DMS53 treated with DMSO at 0.1 percent for 48 hours (cell line): Measurements from ENCODE around the gene REPIN1.
"Not testable (repeated sequence)": the region's sequence is repeated elsewhere in the genome, so short reads cannot be mapped to it uniquely, and the experiment has no call there.

Experiments
- DNase-seq: peaks from one replicate; lab custom pipeline; 2025; ENCODE audit not compliant: unreplicated experiment; lab: John Stamatoyannopoulos, UW

Gene REPIN1

GRCh38 chr7:150374472-150374871, 5.8 kb downstream of the REPIN1 start:
- no peak for DNase-seq

DNA sequence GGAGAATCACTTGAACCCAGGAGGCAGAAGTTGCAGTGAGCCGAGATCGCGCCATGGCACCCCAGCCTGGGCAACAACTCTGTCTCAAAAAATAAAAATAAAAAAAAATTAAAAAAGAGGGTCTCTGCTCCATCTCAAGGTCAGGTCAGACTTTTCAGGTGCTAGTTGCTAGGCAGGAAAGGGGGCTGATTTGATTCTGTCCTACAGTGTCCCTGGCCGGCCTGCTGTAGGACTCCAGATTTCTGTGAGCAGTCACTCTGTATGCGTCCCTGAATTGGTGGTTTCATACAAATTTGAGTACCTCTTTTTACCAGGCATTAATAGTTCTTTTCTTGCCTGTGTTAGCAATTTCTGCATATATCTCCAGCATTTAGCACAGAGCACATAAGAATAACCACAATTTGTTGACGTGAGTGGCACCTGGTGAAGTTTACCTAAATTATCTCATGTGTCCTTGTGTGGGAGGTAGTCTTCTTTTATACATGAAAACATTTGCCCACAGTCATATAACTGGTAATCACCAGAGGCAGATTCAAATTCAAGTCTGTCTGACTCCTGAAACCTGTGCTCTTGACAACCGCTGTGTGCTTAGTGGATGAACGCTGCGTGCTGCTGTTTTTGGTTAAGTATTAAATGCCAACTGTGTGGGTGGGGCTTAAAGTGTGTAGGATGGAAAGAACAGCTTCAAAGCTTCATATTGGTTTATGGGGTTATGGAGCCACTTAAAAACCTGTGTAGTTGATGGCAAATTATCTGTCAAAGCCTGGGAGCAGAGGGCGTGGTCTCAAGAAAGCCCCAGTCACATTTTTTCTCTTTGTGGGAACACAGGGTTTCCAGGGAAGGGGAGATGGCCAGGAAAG, 7.3 kb downstream of the REPIN1 start:
- DNase-seq, result peak; percentile 17

- DNase-seq, result no peak
Observed at GRCh38 chr7:150376560-150376959, 7.9 kb downstream of the REPIN1 start.

GRCh38 chr7:150377196-150377595, 8.6 kb downstream of the REPIN1 start:
- DNase-seq, result peak; percentile 50

DNA sequence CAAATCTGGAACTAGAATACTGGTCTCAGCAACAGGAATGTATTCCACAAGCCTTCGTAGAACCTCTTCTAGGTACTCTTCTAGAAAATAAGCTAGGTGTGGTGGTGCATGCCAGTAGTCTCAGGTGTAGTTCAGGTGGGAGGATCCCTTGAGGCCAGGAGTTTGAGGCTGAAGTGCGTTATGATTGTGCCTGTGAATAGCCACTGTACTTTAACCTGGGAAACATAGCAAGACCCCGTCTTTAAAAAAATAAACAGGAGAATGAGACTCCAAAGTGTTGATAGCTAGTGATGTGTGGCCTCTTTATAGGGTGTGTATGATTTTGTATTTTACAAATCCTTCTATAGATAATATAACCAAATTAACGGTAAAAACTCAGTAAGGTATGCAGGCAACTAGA, 9.0 kb downstream of the REPIN1 start:
- DNase-seq, result peak; percentile 56

GRCh38 chr7:150378115-150378852, 9.7 kb downstream of the REPIN1 start:
- peak; percentile 90 for DNase-seq

DNA sequence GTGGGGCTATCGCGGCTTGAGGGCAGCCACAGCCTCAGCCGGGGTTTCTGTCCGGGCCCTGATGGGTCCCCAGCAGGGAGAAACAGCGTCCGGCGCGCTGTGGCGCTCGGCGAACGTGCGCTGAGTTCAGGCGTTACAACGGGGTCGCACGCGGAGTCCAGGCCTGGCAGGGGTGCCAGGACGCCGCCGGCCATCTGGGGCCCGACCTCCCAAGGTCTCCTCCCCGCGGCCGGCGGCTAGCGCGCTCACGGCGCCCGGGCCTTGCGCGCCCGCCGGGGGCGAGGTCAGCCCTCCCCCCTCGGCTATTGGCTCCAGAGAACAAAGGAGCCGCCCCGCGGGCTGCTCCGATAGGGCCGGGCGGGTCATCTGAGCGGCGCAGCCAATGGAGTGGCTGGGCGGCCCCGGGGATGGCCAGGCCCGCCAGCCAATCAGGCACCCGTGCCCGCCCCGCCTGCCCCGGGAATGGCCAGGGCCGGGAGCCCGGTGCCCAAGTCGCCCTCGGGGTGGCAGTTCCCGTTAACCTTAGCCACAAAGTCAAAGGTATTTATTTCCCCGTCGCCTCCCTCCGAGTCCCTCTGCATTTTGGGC, 10.3 kb downstream of the REPIN1 start, which contains the start of gene ZNF775:
Gene ZNF775, plus strand, starts transcription at position 478 of the 588 bp plus-strand sequence. CDS start 9,141 bp downstream, outside the sequence.
- peak; percentile 97 for DNase-seq

GRCh38 chr7:150379441-150380379, 11.1 kb downstream of the REPIN1 start:
- peak; percentile 24 for DNase-seq

DNA sequence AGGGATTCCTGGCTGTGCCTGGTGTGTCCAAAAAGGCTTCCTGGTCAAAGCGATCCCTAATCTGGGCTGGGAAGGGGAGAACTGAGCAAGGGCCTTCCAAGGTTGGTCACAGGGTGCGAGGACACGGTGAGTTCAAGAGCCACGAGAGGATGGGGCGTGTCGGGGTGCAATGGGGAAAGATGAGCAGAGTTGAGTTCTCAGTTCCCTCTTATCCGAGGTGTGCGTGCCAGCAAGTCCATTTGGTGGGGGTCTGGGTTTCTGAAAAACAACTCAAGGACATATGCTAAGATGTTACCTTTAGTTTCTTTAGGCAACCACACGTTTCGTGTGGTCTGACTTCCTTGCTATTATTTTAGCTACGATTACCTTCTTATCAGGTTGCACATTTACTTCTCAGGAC, 11.8 kb downstream of the REPIN1 start:
- no peak for DNase-seq

DNA sequence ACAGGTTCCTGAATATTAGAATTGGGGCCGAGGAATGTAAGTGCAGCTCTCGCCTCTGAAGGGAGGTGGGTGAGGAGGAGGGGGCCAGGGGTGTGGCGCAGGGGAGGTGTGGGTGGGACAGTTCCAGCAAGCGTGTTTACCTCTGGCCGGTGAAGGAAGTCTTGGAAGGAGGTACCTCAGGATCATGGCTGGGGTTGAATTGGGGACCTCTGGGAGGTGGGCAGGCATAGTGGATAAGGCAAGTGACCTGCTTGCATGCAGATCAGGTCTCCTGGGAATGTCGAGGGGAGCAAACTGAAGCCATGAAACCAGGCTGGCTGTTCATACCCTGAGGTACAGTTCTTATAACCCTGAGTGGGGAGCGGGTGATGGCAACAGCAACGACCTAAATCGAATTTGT, 12.5 kb downstream of the REPIN1 start:
- no peak for DNase-seq

DNA sequence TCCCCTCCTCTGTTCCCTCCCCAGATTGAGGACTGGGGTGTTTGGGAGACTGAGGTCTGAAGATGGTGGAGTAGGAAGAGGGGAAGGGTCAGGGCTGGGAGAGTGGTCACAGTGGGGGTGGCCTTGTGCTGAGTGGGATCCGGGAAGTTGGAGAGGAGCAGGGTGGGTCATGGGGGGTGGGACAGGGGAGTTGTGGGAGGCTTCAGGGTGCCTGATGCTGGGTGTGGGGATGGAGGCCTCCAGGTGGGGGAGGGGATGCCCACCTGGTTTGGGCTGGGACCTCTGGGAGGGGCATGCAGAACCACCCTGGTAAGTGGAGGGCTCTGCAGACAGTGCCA, 13.1 kb downstream of the REPIN1 start:
- no peak for DNase-seq

- peak; percentile 87 for DNase-seq
Observed at GRCh38 chr7:150382123-150382843, 13.7 kb downstream of the REPIN1 start.

- DNase-seq, result peak; percentile 46
Observed at GRCh38 chr7:150382844-150383225, 14.2 kb downstream of the REPIN1 start.

- peak; percentile 92 for DNase-seq
Observed at GRCh38 chr7:150383710-150384397, 15.2 kb downstream of the REPIN1 start.

DNA sequence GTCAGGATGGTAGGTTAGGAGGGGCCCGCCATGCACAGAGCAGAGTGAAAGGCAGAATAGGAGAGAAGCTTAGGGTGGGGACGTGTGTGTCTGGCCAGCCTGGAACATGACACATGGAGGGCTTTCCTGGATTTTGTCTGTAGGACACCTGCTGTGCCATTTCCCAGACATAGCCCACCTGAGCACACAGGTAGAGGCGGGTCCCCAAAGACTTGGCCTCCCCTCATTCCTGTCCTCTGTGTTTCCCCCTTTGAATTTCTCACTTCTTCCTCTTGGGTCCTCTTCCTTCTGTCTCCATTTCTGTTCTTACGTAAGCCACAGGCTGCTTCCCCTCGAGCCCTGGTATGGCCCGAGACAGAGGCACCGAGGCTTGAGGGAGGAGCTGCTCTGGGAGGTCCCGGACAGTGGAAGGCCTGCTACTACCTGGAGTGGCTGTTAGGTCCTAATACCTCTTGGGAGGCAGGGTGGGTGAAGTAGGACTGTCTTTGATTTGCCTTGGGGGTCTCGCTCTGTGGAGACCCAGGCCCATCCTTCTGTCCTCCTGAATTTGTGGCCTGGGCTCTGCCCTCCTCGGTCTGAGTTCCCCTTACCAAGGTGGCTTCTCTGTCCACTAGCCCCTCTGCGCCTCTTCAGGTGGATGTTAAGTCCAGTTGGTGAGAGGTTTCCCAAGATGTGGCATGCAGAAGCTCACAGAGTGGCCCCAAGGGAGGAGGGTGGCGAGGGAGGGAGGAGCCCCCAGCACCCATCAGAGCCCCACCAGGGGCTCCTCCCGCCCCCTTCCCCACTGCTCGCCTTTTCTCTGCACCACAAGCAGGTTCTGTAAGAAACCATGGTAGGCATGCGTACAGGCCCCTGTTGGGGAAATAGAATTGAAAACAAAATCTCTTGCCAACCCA, 16.0 kb downstream of the REPIN1 start:
- DNase-seq, result no peak

DNA sequence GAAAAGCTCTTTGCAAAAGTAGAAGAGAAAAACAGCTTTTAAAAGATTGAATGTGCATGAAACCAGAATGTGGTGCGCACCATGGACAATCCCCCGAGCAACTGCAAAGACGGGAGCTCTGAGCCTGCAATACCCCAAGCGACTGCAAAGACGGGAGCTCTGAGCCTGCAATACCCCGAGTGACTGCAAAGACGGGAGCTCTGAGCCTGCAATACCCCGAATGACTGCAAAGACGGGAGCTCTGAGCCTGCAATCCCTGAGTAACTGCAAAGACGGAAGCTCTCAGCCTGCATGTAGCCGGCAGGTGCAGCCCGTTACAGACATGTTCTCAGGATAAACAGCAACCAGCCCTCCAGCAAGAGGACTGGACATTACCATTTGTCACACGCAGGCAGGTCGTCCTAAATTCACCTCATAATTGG, 16.7 kb downstream of the REPIN1 start:
- DNase-seq, result no peak

GRCh38 chr7:150385884-150386283, 17.3 kb downstream of the REPIN1 start:
- not testable (repeated sequence) for DNase-seq

- DNase-seq, result no peak
Observed at GRCh38 chr7:150388306-150388705, 19.7 kb downstream of the REPIN1 start.
